Measurements from ENCODE around the gene GDF11.

GDF11 gene

GRCh38 chr12:55795950-55796349 lies 53.0 kb downstream of the GDF11 start:
- DNase-seq (ENCODE audit: low read depth), result no peak

DNA sequence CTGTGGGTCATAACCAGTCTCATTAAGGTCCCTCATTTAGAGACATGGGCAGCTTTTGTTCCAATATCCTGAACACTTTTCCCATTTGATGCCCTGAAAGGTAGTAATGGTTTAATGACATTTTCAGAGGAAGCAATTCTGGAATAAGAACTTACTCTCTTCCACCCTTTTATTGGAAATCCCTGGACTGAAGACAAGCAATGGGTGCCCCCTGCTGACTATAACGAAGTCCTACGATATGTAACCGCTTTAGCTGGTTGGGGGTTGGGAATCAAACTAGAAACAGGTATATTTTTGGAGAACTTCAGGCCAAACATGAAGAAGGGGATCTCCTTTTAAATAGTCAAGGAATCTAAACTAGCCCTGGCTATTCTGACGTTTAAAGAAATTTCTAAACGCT lies 54.1 kb downstream of the GDF11 start:
- DNase-seq (ENCODE audit: low read depth), result no peak

DNA sequence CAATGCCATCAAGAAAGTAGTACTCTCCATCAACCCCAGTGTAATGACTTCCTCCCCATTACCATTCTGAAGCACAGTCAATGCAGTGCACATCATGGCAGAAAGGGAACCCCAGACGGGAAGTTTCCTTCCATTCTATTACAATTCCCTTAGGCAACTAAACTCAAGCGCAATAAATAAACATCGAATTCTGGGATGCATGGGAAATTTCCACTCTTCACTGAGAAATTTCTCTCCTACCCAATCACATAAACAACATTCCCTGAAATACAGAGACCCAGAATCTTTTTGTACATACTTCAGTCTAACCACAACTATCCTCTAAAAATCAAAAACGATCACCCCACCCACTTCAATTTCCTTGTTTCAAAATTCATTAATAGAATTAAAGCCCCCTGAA lies 54.6 kb downstream of the GDF11 start:
- DNase-seq (ENCODE audit: low read depth), result no peak

Data from stimulated activated CD8-positive, alpha-beta memory T cell treated with anti-CD3 and anti-CD28 coated beads, Interleukin-12 subunit alpha, Interleukin-12 subunit beta, amount 100 ng/mL, for 4 hours (primary cell).